HG03432 (cell line): ENCODE data around the gene LRFN3.
"Not testable (repeated sequence)": the region's sequence is repeated elsewhere in the genome, so short reads cannot be mapped to it uniquely, and the experiment has no call there.

ENCODE experiments used
- ATAC-seq: cut with Tn5 transposase; IDR thresholded peaks from one replicate; pipeline ENCODE4 v1.9.1; 2021; ENCODE audit warnings: mild to moderate bottlenecking, moderate library complexity; ENCODE audit not compliant: unreplicated experiment

LRFN3 gene

GRCh38 chr19:35937345-35938281 lies 1.4 kb downstream of the LRFN3 start:
- no peak for ATAC-seq

- no peak for ATAC-seq
Measured at GRCh38 chr19:35938282-35939224, 2.4 kb downstream of the LRFN3 start.

- no peak for ATAC-seq
Measured at GRCh38 chr19:35939307-35940077, 3.3 kb downstream of the LRFN3 start.

- ATAC-seq = no peak
Measured at GRCh38 chr19:35940078-35940775, 4.1 kb downstream of the LRFN3 start.

- no peak for ATAC-seq
Measured at GRCh38 chr19:35940839-35941238, 4.7 kb downstream of the LRFN3 start.

- no peak for ATAC-seq
Measured at GRCh38 chr19:35942235-35942634, 6.1 kb downstream of the LRFN3 start.

- no peak for ATAC-seq
Measured at GRCh38 chr19:35943321-35944301, 7.4 kb downstream of the LRFN3 start.

GRCh38 chr19:35944556-35944955 lies 8.4 kb downstream of the LRFN3 start:
- ATAC-seq = no peak

- no peak for ATAC-seq
Measured at GRCh38 chr19:35945121-35945790, 9.1 kb downstream of the LRFN3 start.

- ATAC-seq = no peak
Measured at GRCh38 chr19:35946203-35946602, 10.0 kb downstream of the LRFN3 start.

- no peak for ATAC-seq
Measured at GRCh38 chr19:35949131-35949530, 13.0 kb downstream of the LRFN3 start.

- no peak for ATAC-seq
Measured at GRCh38 chr19:35955881-35956634, 19.9 kb downstream of the LRFN3 start.

- not testable (repeated sequence) for ATAC-seq
Measured at GRCh38 chr19:35957411-35957810, 21.2 kb downstream of the LRFN3 start.

- ATAC-seq = no peak
Measured at GRCh38 chr19:35958660-35959039, 22.5 kb downstream of the LRFN3 start.

- peak; percentile 43 for ATAC-seq
Measured at GRCh38 chr19:35959040-35959967, 23.1 kb downstream of the LRFN3 start.

- no peak for ATAC-seq
Measured at GRCh38 chr19:35959968-35960320, 23.8 kb downstream of the LRFN3 start.
